ENCODE results near the gene POLR2C. TPM values are rescaled to one million over a fixed set of nuclear protein-coding genes. Genes with fewer than 3 reads are reported as not detected.

POLR2C gene
- total RNA-seq, 6 experiments from 2014 or later, result 66.0 to 79.4 (median 71.3) TPM

- Mint-ChIP-seq H3K4me3 (peak within 1 kb of the TSS; percentile 98), H3K27ac (peak within 1 kb of the TSS; percentile 90), H3K4me1 (ENCODE audit: low read depth) (peaks cover 31% of the 10 kb centered on the region), H3K36me3 (ENCODE audit: low read depth) (0 out of 2 replicates have a peak, but pooled peaks cover 9% of the 10 kb centered on the region), H3K27me3 (ENCODE audit: insufficient read depth) (no peaks in the 10 kb centered on the region; the same call in 1 of the 2 replicates), H3K9me3 (no peaks in the 10 kb centered on the region)
- TF ChIP-seq, protein P1, sequence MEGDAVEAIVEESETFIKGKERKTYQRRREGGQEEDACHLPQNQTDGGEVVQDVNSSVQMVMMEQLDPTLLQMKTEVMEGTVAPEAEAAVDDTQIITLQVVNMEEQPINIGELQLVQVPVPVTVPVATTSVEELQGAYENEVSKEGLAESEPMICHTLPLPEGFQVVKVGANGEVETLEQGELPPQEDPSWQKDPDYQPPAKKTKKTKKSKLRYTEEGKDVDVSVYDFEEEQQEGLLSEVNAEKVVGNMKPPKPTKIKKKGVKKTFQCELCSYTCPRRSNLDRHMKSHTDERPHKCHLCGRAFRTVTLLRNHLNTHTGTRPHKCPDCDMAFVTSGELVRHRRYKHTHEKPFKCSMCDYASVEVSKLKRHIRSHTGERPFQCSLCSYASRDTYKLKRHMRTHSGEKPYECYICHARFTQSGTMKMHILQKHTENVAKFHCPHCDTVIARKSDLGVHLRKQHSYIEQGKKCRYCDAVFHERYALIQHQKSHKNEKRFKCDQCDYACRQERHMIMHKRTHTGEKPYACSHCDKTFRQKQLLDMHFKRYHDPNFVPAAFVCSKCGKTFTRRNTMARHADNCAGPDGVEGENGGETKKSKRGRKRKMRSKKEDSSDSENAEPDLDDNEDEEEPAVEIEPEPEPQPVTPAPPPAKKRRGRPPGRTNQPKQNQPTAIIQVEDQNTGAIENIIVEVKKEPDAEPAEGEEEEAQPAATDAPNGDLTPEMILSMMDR (IDR thresholded peaks at IDR 0.05), result no peak
- DNase-seq, result peak; percentile 85
These were observed 15.1 kb upstream of the POLR2C start, which contains the start of the genes CIAPIN1 and COQ9 for GRCh38 chr16:57447186-57447962. TSS of gene CIAPIN1 (minus strand) at chr16:57447385. CDS start at chr16:57440928, 6,457 bp downstream. TSS of gene COQ9 (plus strand) at chr16:57447479. CDS start at chr16:57447506, 27 bp downstream.

DNA sequence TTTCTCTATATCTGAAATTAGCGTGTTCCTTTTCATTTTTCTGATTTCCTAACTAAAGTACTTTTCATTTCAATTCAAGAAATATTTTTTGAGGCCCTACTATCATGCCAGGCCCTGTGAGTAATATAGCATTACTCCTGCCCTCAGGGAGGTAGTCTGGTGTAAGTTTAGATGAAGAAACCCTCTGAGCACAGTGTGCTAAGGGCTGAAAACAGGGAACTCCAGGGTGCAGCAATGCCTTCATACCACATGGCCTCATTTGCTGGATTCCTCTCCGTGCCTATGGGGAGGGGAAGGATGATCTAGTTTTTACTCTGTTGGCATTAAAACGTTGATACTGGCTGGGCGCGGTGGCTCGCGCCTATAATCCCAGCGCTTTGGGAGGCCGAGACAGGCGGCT, 10.5 kb upstream of the POLR2C start:
- no peak for DNase-seq
- no peaks in the 10 kb centered on the region; the same call in 1 of the 2 replicates for H3K27me3 Mint-ChIP-seq (ENCODE audit: insufficient read depth)
- TF ChIP-seq, protein P1 (IDR thresholded peaks at IDR 0.05), result no peak
- H3K9me3 Mint-ChIP-seq, result no peaks in the 10 kb centered on the region
- H3K4me1 Mint-ChIP-seq (ENCODE audit: low read depth), result peaks cover 12% of the 10 kb centered on the region
- peaks cover 14% of the 10 kb centered on the region; the same call in 1 of the 2 replicates for H3K36me3 Mint-ChIP-seq (ENCODE audit: low read depth)
- no peak overlapping the region for H3K27ac Mint-ChIP-seq
- no peak overlapping the region for H3K4me3 Mint-ChIP-seq

DNA sequence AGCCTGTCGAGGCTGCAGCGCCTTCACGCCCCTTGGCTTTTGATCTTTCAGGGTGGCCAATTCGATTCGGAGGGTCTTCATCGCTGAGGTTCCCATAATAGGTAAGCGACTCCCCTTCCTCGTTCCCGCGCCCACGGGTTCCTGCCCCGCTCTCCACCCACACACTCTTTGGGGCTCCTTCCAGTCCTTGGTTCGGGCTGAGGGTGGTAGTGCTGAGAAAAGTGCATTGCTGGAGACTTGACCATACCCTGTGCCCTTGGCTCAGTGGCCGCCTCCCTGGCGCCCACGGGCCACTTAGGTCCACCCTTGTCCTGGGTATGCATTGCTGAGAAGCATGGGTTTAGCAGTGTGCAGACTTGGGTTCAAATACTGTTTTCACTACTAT, 491 bp downstream of the POLR2C start:
- H3K9me3 Mint-ChIP-seq, result no peaks in the 10 kb centered on the region
- TF ChIP-seq, protein P1 (IDR thresholded peaks at IDR 0.05), result no peak
- DNase-seq, result no peak
- peaks cover 26% of the 10 kb centered on the region for H3K36me3 Mint-ChIP-seq (ENCODE audit: low read depth)
- peak overlapping the region; percentile 99 for H3K4me3 Mint-ChIP-seq
- H3K4me1 Mint-ChIP-seq (ENCODE audit: low read depth), result peaks cover 20% of the 10 kb centered on the region
- H3K27ac Mint-ChIP-seq, result peak overlapping the region; percentile 94
- H3K27me3 Mint-ChIP-seq (ENCODE audit: insufficient read depth), result peaks cover 5% of the 10 kb centered on the region

DNA sequence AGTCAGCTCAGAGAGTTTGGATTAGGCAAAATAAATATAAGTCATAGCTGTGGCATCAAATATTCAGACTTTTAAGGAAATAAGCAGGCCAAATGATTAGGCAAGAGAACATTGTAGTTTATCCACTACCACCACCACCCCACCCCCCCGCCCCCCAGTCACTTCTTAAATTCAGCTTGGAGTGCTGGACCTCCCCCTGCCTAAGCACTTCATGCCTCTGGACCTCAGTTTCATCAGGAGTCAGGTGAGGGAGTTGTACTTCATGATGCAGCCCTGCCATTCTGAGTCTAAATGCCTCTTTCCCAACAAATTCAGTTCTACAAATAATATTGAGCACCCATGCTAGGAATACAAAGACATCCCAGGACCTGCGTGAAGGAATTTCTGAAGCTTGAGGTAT, 2.0 kb downstream of the POLR2C start:
- H3K4me1 Mint-ChIP-seq (ENCODE audit: low read depth), result peaks cover 20% of the 10 kb centered on the region
- no peak for DNase-seq
- H3K27ac Mint-ChIP-seq, result no peak overlapping the region
- peaks cover 5% of the 10 kb centered on the region for H3K27me3 Mint-ChIP-seq (ENCODE audit: insufficient read depth)
- no peak overlapping the region for H3K4me3 Mint-ChIP-seq
- TF ChIP-seq, protein P1 (IDR thresholded peaks at IDR 0.05), result no peak
- H3K9me3 Mint-ChIP-seq, result no peaks in the 10 kb centered on the region
- peaks cover 31% of the 10 kb centered on the region for H3K36me3 Mint-ChIP-seq (ENCODE audit: low read depth)

DNA sequence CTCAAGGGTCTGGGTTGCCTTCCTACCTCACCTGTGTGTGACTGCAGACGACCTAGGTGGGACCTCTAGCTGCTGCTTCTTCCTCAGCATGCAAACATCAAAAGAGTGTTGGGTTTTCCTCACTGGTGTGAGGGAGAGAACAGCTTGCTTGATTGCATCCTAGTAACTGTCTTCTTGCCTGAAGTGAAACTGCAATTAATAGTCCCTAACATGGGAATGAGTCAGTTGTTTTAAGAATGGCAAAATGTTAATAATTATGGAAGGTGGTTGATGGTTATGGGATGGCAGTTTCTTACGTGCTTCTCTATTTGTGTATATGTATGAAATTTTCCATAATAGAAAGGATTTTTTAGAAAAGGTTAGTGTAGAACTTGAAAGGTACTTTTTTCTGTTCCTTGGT, 5.9 kb downstream of the POLR2C start:
- peaks cover 29% of the 10 kb centered on the region for H3K4me1 Mint-ChIP-seq (ENCODE audit: low read depth)
- H3K27me3 Mint-ChIP-seq (ENCODE audit: insufficient read depth), result peaks cover 2% of the 10 kb centered on the region; the same call in 1 of the 2 replicates
- H3K36me3 Mint-ChIP-seq (ENCODE audit: low read depth), result peaks cover 21% of the 10 kb centered on the region; the same call in 1 of the 2 replicates
- DNase-seq, result no peak
- H3K4me3 Mint-ChIP-seq, result no peak overlapping the region
- no peak overlapping the region for H3K27ac Mint-ChIP-seq
- no peaks in the 10 kb centered on the region for H3K9me3 Mint-ChIP-seq
- TF ChIP-seq, protein P1 (IDR thresholded peaks at IDR 0.05), result no peak
